Naive B cell (primary cell): Measurements from ENCODE around the gene ACTRT3. TPM values are rescaled to one million over a fixed set of nuclear protein-coding genes. Genes with fewer than 3 reads are reported as not detected.
"Not testable (repeated sequence)": the region's sequence is repeated elsewhere in the genome, so short reads cannot be mapped to it uniquely, and the experiment has no call there.

Source experiments
- ATAC-seq, 2 donors: fragments of 150-1000 bp; cut with Tn5 transposase; 2 replicates each; pipeline ENCODE4 v1.10.0; 2021; ENCODE audit warnings: low read depth in 2 of 2, mild to moderate bottlenecking in 2 of 2, moderate library complexity in 2 of 2
- DNase-seq: peaks from one replicate; pipeline ENCODE4 v3.0.0; 2022
- H3K27ac Mint-ChIP-seq, 6 donors: one replicate each; pipeline ENCODE4 v1.8.0; 2020 to 2022; ENCODE audit warnings: mild to moderate bottlenecking in 6 of 6, mixed read lengths in 6 of 6, moderate library complexity in 5 of 6, inconsistent platforms in 2 of 6
- H3K27me3 Mint-ChIP-seq, 3 donors: one replicate each; pipeline ENCODE4 v1.8.0; 2021 to 2022; ENCODE audit warnings: mixed read lengths in 3 of 3, mild to moderate bottlenecking in 1 of 3
- H3K36me3 Mint-ChIP-seq, 2 donors: one replicate each; pipeline ENCODE4 v1.8.0; 2020 to 2022; ENCODE audit warnings: mixed read lengths in 2 of 2, inconsistent platforms in 1 of 2, mild to moderate bottlenecking in 1 of 2
- H3K4me1 Mint-ChIP-seq, 3 donors: one replicate each; pipeline ENCODE4 v1.8.0; 2020 to 2022; ENCODE audit warnings: mixed read lengths in 3 of 3, inconsistent platforms in 1 of 3, mild to moderate bottlenecking in 1 of 3, moderate library complexity in 1 of 3
- H3K4me3 Mint-ChIP-seq, 8 donors: one replicate each; pipeline ENCODE4 v1.8.0; 2020 to 2022; ENCODE audit warnings: mild to moderate bottlenecking in 8 of 8, mixed read lengths in 8 of 8, moderate library complexity in 8 of 8, inconsistent platforms in 2 of 8
- H3K9me3 Mint-ChIP-seq, 7 donors: one replicate each; pipeline ENCODE4 v1.8.0; 2020 to 2022; ENCODE audit warnings: mixed read lengths in 7 of 7, mild to moderate bottlenecking in 5 of 7, inconsistent platforms in 2 of 7, moderate library complexity in 1 of 7
- polyA plus RNA-seq, 6 donors: library from polyadenylated mRNA; unstranded; fragments of 300-500 nt; fragmentation: Illumina TruSeq; gene quantifications; one replicate each; pipeline ENCODE4 v1.2.3, GENCODE V29; 2021; ENCODE audit warnings: low read depth in 6 of 6

ACTRT3 gene
- polyA plus RNA-seq, 6 donors from 2014 or later = 0.12 to 0.59 (median 0.23) TPM; not detected in 1

- H3K36me3 Mint-ChIP-seq = peaks cover 4 to 32% of the 10 kb centered on the region in 2 donors
- not testable (repeated sequence) for H3K4me1 Mint-ChIP-seq, ATAC-seq, H3K27ac Mint-ChIP-seq, H3K4me3 Mint-ChIP-seq, DNase-seq
- peaks cover 41 to 57% (median 56%) of the 10 kb centered on the region in 3 donors for H3K27me3 Mint-ChIP-seq
- H3K9me3 Mint-ChIP-seq = peaks cover 13 to 74% (median 53%) of the 10 kb centered on the region in 7 donors
These were observed 37.5 kb downstream of the ACTRT3 start for GRCh38 chr3:169731857-169732256.

- Mint-ChIP-seq H3K27ac (no peak overlapping the region), H3K4me1 (no peaks in the 10 kb centered on the region), H3K9me3 (peaks cover 0 to 22% (median 16%) of the 10 kb centered on the region in 7 donors), H3K27me3 (peaks cover 19 to 39% (median 39%) of the 10 kb centered on the region in 3 donors), H3K4me3 (no peak overlapping the region), H3K36me3 (peaks cover 0 to 5% of the 10 kb centered on the region in 2 donors)
- ATAC-seq (no peak), DNase-seq (no peak)
These were observed 46.6 kb downstream of the ACTRT3 start for GRCh38 chr3:169722724-169723123.

- Mint-ChIP-seq H3K27me3 (peaks cover 14 to 46% (median 33%) of the 10 kb centered on the region in 3 donors), H3K9me3 (peaks cover 0 to 23% (median 16%) of the 10 kb centered on the region in 7 donors)
- H3K36me3 Mint-ChIP-seq, H3K4me3 Mint-ChIP-seq, ATAC-seq, H3K27ac Mint-ChIP-seq, DNase-seq, H3K4me1 Mint-ChIP-seq: not testable (repeated sequence)
These were observed 50.9 kb downstream of the ACTRT3 start for GRCh38 chr3:169718415-169718814.

Other genes with a start within 250 kb of the ACTRT3 start
- gene MECOM, start 105.8 kb downstream of the ACTRT3 start, polyA plus RNA-seq = not detected
- gene TERC, start 4.5 kb downstream of the ACTRT3 start, polyA plus RNA-seq = 1 to 10 TPM in 3 of 6 donors, not detected in 3; 1.9 to 3.3 (median 1.9) TPM
- 10 to 100 TPM; 18.7 to 44.1 (median 20.4) TPM for gene MYNN, start 3.8 kb upstream of the ACTRT3 start, polyA plus RNA-seq
- gene LRRIQ4, start 43.3 kb upstream of the ACTRT3 start, polyA plus RNA-seq = under 1 TPM in 1 of 6 donors, not detected in 5; 0.27 TPM
- 1 to 10 TPM in 4 of 6 donors, under 1 TPM in 2; 0.49 to 4.3 (median 1.8) TPM for gene LRRC34, start 43.3 kb upstream of the ACTRT3 start, polyA plus RNA-seq
- gene LRRC31, start 100.4 kb upstream of the ACTRT3 start, polyA plus RNA-seq = not detected
- gene SAMD7, start 142.0 kb upstream of the ACTRT3 start, polyA plus RNA-seq = under 1 TPM in 2 of 6 donors, not detected in 4; 0.11 to 0.17 TPM
- 100 to 1,000 TPM; 290 to 440 (median 404) TPM for gene SEC62, start 197.2 kb upstream of the ACTRT3 start, polyA plus RNA-seq